ENCODE measurements around the gene RPS10.
"Not testable (repeated sequence)": the region's sequence is repeated elsewhere in the genome, so short reads cannot be mapped to it uniquely, and the experiment has no call there.

RPS10 gene

GRCh38 chr6:34447910-34448309, 22.0 kb upstream of the RPS10 start:
- no peak for DNase-seq (ENCODE audit: low spot score)

- no peak for DNase-seq (ENCODE audit: low spot score)
These were observed 21.5 kb upstream of the RPS10 start for GRCh38 chr6:34447386-34447785.

GRCh38 chr6:34445313-34445860, 19.5 kb upstream of the RPS10 start:
- DNase-seq (ENCODE audit: low spot score), result no peak

- no peak for DNase-seq (ENCODE audit: low spot score)
These were observed 15.7 kb upstream of the RPS10 start for GRCh38 chr6:34441526-34441925.

- DNase-seq (ENCODE audit: low spot score), result no peak
These were observed 13.6 kb upstream of the RPS10 start for GRCh38 chr6:34439442-34439841.

GRCh38 chr6:34438705-34439104, 12.8 kb upstream of the RPS10 start:
- DNase-seq (ENCODE audit: low spot score), result no peak

GRCh38 chr6:34437644-34437970, 11.7 kb upstream of the RPS10 start:
- DNase-seq (ENCODE audit: low spot score), result no peak

GRCh38 chr6:34436803-34437643, 11.2 kb upstream of the RPS10 start:
- DNase-seq (ENCODE audit: low spot score), result no peak

GRCh38 chr6:34435916-34436315, 10.0 kb upstream of the RPS10 start:
- DNase-seq (ENCODE audit: low spot score), result no peak

- DNase-seq (ENCODE audit: low spot score), result no peak
These were observed 754 bp downstream of the RPS10 start for GRCh38 chr6:34425132-34425497.

- no peak for DNase-seq (ENCODE audit: low spot score)
These were observed 1.4 kb downstream of the RPS10 start for GRCh38 chr6:34424200-34425131.

- DNase-seq (ENCODE audit: low spot score), result no peak
These were observed 2.6 kb downstream of the RPS10 start for GRCh38 chr6:34423254-34423653.

- no peak for DNase-seq (ENCODE audit: low spot score)
These were observed 7.5 kb downstream of the RPS10 start for GRCh38 chr6:34418367-34418766.

GRCh38 chr6:34416877-34417371, 8.9 kb downstream of the RPS10 start:
- DNase-seq (ENCODE audit: low spot score), result no peak

- peak; percentile 61 for DNase-seq (ENCODE audit: low spot score)
These were observed 10.6 kb downstream of the RPS10 start for GRCh38 chr6:34414999-34415858.

GRCh38 chr6:34412643-34413214, 13.1 kb downstream of the RPS10 start:
- no peak for DNase-seq (ENCODE audit: low spot score)

- DNase-seq (ENCODE audit: low spot score), result no peak
These were observed 13.9 kb downstream of the RPS10 start for GRCh38 chr6:34412016-34412415.

GRCh38 chr6:34407915-34408314, 18.0 kb downstream of the RPS10 start:
- not testable (repeated sequence) for DNase-seq (ENCODE audit: low spot score)

GRCh38 chr6:34396518-34396917, 29.4 kb downstream of the RPS10 start:
- DNase-seq (ENCODE audit: low spot score), result no peak

GRCh38 chr6:34393966-34394305, 31.9 kb downstream of the RPS10 start:
- DNase-seq (ENCODE audit: low spot score), result no peak

GRCh38 chr6:34393191-34393965, 32.5 kb downstream of the RPS10 start:
- no peak for DNase-seq (ENCODE audit: low spot score)

Data from SW480 (cell line).